ENCODE measurements around the gene CREB5.

GRCh38 chr7:28497009-28497408 lies 84.7 kb downstream of the CREB5 start:
- TF ChIP-seq CTCF (IDR thresholded peaks at IDR 0.05; ENCODE audit: borderline replicate concordance, extremely low read depth, low read length, poor library complexity, severe bottlenecking) (no peak), EZH2 (IDR thresholded peaks at IDR 0.05; ENCODE audit: borderline replicate concordance, low read depth, low read length, severe bottlenecking) (no peak)

Data from DND-41 (cell line).